OCI-LY7 (cell line): ENCODE measurements around the gene WDFY2.

ENCODE experiments used
- CTCF ChIP-seq: fragments of 200-600 bp; sonication (generic); conservative IDR thresholded peaks from 2 replicates; pipeline ENCODE4 v1.5.1; 2014; ENCODE audit warnings: mild to moderate bottlenecking, antibody characterized with exemption, low read length, moderate library complexity, mixed read lengths
- EZH2phosphoT487 ChIP-seq: fragments of 200-600 bp; sonication (generic); IDR thresholded peaks from 2 replicates; pipeline ENCODE4 v1.6.1; 2018; ENCODE audit warnings: low read depth, borderline replicate concordance, mild to moderate bottlenecking, mixed run types, antibody characterized with exemption, low read length, moderate library complexity, mixed read lengths

DNA sequence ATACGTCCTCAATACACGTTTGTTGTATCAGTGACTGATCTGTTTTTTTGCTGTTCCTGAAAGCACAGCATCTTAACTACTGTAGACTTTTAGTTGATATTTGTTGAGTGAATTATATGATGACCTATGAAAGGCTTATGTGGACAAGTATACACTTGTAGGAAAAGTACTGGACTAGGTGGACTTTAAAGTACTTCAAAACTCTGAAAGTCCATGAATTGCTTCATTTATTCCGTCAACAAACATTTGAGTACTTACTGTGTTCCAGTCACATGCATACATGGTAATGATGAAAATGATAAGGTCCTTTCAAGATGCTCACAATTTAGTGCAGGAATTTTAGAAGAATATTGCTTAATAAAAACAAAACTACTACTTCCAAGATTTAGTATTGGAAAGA, 3.1 kb downstream of the WDFY2 start:
- TF ChIP-seq CTCF (no peak), EZH2phosphoT487 (no peak)
